Measurements from ENCODE around the gene ENTPD2. TPM values are rescaled to one million over a fixed set of nuclear protein-coding genes. Genes with fewer than 3 reads are reported as not detected.

ENTPD2 gene
- total RNA-seq, 4 donors from 2014 or later = 10.1 to 14.7 (median 12.1) TPM

GRCh38 chr9:137030538-137031527, 23.0 kb downstream of the ENTPD2 start:
- intact Hi-C loops (cut with DNase I; ENCODE audit: low total_unique reads) = loop anchor here (5.0 kb wide), 1 partner anchor 249 kb away; no protein-coding TSS in a partner anchor
- H3K4me3 ChIP-seq (ENCODE audit: low read depth, poor library complexity, severe bottlenecking) = no peak overlapping the region
- no peak for DNase-seq (ENCODE audit: low spot score in 2 of 2)
- TF ChIP-seq CTCF (IDR thresholded peaks at IDR 0.05) (no peak), POLR2A (IDR thresholded peaks at IDR 0.05) (no peak)
- WGBS, 2 donors = 65 to 82% methylated on average over 29 to 63 of the region's 65 CpGs

- TF ChIP-seq CTCF (IDR thresholded peaks at IDR 0.05) (no peak), POLR2A (IDR thresholded peaks at IDR 0.05) (no peak)
- H3K4me3 ChIP-seq (ENCODE audit: low read depth, poor library complexity, severe bottlenecking) = no peak overlapping the region
- intact Hi-C loops (cut with DNase I; ENCODE audit: low total_unique reads) = loop anchor here (5.0 kb wide), 1 partner anchor 248 kb away; no protein-coding TSS in a partner anchor
Measured at GRCh38 chr9:137030006-137030405, 23.9 kb downstream of the ENTPD2 start.

DNA sequence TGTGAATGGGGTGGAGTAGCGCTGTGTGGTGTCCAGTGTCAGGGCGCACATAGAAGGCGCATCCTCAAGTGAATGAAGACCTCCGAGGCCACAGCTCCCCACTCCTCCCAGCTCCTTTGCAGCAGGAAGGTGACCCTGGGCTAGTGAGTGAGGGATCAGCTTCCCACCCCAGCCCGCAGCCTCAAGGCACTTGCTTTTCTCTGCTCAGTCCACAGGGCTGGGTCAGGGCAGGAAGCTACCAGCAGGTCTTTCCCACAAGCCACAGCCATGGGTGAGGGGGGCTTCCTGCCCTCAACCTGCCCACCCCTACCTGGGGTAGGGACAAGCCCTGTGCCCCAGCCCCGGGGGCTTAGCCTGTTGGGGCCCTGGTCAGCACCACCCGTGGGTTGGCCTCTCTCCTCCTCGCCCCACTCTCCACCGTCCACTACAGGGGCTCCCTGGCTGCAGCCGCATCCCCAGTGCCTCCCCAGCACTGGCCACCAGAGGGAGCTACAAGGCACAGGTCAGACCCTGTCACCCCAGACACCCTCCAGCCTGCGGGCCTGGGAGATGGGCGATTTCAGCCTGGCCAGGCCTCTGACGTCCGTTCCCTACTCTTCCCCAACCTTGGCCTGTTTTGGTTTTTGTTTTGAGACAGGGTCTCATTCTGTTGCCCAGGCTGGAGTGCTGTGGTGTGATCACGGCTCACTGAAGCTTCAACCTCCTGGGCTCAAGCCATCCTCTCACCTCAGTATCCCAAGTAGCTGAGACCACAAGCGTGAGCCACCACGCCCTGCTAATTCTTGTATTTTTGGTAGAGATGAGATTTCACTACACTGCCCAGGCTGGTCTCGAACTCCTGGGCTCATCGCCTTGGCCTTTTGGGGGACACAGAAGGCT, 24.6 kb downstream of the ENTPD2 start:
- peak; percentile 59 to 94 for DNase-seq (ENCODE audit: low spot score in 2 of 2)
- H3K4me3 ChIP-seq (ENCODE audit: low read depth, poor library complexity, severe bottlenecking) = no peak overlapping the region
- WGBS, 2 donors = 25 to 29% methylated on average over 18 of the region's 19 CpGs
- TF ChIP-seq POLR2A (IDR thresholded peaks at IDR 0.05) (no peak), CTCF (IDR thresholded peaks at IDR 0.05) (peak in 1 of 3 donors; percentile 70)
- intact Hi-C loops (cut with DNase I; ENCODE audit: low total_unique reads) = no loop called here

More at GRCh38 chr9:137030006-137030405, 23.9 kb downstream of the ENTPD2 start:
- 65 to 78% methylated on average over 13 to 15 of the region's 15 CpGs for WGBS, 2 donors
- no peak for DNase-seq (ENCODE audit: low spot score in 2 of 2)

DNA sequence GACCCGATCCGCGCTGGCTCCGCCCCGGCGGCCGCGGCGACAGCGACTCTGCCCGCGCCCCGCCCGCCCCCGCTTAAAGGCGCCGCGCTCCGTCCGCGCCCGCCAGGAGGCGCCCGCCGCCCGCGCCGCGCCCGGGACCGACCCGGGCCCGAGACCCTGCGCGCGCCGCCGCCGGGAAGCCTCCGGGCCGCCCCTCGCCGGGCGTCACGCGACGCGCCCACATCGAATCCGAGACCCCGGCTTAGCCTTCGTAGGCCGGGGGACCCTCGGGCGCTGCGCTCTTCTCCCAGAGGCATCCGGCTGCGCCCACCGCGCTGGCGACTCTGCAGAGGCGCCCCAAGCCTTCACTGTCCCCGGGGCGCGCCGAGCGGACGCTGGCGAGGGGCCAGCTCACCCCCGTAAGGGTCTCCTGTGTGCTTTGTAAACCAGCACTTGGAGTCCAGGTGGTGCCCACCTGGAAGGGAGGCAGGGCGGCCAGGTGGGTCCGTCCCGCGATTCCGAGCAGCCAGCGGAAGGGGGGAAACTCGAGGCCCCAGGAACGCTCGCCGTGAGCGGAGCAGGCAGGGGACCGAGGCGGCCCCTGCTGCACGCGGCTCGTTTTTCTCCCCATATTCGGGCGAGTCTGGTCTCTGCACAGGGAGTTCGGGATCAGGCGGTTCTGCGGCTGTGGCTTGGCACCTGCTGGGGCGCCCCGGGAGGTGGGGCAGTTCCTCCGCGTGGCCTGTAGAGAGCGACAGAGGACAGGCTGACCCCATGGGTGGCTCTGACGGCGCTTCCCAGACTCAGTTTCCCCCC, 25.4 kb downstream of the ENTPD2 start:
- TF ChIP-seq POLR2A (IDR thresholded peaks at IDR 0.05) = no peak
- no peak for TF ChIP-seq CTCF (IDR thresholded peaks at IDR 0.05)
- H3K4me3 ChIP-seq (ENCODE audit: low read depth, poor library complexity, severe bottlenecking) = peak overlapping the region; percentile 25
- intact Hi-C loops (cut with DNase I; ENCODE audit: low total_unique reads) = no loop called here
- DNase-seq (ENCODE audit: low spot score in 2 of 2) = no peak
- 0% methylated on average over 16 to 35 of the region's 98 CpGs for WGBS, 2 donors
